Fibroblast of mammary gland (primary cell): ENCODE data around the gene RPS21.

Experiments
- DNase-seq: peaks from one replicate; pipeline ENCODE4 v3.0.0-alpha.2; 2010; ENCODE audit warnings: low read depth
- H3K4me3 ChIP-seq: 2 replicates; pipeline ENCODE4 v1.5.1; 2011; ENCODE audit warnings: low read depth, mild to moderate bottlenecking, low read length, moderate library complexity; ENCODE audit not compliant: control insufficient read depth
- TF ChIP-seq, protein P1 (sequence below): conservative IDR thresholded peaks from 2 replicates; pipeline ENCODE4 v1.5.1; 2011; ENCODE audit warnings: low read depth, low read length, inconsistent platforms; ENCODE audit not compliant: control insufficient read depth, insufficient read depth

The RPS21 gene

DNA sequence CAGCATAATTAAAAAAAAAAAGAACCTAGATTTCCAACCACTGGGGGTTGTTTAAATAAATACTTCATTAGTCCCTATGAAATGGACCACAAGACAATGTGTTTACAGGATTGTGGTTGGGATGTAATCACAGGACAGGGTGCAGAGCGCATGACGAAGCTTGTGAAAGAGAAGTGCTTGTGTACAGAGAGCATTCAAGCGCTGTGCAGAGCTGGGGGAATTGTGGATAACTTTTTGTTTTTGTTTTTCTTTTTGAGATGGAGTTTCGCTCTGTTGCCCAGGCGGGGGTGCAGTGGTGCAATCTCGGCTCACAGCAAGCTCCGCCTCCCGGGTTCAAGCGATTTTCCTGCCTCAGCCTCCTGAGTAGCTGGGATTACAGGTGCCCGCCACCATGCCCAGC is 42.1 kb upstream of the RPS21 start:
- DNase-seq: no peak
- no peak overlapping the region for H3K4me3 ChIP-seq
- TF ChIP-seq, protein P1, sequence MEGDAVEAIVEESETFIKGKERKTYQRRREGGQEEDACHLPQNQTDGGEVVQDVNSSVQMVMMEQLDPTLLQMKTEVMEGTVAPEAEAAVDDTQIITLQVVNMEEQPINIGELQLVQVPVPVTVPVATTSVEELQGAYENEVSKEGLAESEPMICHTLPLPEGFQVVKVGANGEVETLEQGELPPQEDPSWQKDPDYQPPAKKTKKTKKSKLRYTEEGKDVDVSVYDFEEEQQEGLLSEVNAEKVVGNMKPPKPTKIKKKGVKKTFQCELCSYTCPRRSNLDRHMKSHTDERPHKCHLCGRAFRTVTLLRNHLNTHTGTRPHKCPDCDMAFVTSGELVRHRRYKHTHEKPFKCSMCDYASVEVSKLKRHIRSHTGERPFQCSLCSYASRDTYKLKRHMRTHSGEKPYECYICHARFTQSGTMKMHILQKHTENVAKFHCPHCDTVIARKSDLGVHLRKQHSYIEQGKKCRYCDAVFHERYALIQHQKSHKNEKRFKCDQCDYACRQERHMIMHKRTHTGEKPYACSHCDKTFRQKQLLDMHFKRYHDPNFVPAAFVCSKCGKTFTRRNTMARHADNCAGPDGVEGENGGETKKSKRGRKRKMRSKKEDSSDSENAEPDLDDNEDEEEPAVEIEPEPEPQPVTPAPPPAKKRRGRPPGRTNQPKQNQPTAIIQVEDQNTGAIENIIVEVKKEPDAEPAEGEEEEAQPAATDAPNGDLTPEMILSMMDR: no peak

DNA sequence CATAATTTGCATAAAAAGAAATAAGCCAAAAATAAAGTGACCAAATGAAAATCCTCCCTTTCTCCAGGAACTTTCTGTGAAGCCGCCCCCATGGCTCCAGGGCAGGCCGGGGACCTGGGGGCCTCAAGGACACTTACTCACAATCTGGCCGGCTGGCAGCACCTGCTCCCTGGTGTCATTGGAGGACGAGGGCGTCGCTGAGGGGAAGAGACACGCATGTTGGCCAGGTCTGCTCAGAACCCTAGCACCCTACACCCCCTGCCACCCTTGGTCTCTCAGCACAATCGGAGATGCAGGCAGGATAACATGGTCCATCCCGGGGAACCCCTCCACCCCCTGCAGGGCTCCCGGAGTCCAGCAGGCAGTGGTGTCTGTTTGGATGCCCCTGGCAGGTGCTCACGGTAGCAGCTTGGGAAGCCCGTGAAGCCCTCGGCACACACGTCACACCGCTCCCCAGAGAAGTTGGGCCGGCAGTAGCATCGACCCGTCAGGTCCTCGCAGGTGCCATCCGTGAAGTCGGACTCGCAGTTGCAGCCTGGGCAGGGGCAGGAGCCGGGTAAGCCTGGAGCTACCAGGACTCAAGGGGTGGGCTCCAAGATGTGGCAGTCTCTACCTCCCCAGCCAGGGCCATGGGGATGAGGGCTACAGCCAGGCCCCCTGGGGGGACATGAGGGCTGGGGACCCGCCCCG is 41.1 kb upstream of the RPS21 start:
- DNase-seq: no peak
- TF ChIP-seq, protein P1: no peak
- H3K4me3 ChIP-seq: no peak overlapping the region

DNA sequence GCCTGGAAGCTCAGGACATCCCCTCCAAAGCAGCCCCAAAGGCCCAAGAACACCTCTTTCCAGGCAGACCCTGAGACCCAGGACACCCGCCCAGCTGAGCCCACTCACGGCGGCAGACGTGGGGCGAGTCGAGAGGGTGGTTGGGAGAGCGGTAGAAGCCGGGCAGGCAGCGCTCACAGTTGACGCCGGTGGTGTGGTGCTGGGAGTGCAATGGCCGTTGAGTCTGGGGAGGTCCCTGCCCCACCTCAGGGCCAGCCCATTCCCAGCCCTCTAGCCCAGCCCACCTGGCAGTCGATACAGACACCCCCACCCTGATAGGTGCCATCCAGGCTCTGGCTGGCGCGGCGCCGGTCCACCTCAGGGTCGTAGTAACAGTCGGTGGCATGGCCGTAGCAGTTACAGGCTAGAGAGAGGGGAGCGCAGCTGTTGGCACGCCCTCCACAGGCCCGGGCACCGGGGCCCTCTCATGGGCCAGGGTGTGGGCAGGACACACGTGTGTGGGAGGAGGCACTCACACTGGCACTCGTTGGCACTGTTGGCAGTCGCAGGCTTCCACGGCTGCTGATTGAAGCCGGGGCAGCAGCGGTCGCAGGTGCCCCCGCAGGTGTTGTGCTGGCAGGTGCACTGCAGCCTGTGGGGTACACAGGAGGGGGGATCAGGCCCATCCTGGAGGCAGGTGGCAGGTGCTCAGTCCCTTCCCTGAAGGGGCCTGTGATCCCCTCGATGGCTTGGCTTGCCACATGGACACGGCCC is 40.3 kb upstream of the RPS21 start:
- no peak overlapping the region for H3K4me3 ChIP-seq
- TF ChIP-seq, protein P1: no peak
- DNase-seq: no peak

DNA sequence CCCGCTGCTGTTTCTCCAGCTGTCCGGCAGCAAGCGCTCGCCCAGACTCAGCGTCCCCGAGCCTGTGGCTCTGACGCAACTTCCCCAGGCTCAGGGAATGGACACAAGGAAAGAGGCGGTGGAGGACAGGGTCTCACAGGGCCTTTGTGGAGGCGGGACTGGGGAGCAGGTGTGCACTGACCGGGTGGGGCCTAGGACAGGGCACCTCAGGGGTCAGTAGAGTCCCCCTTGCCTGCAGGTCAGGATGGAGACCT is 39.8 kb upstream of the RPS21 start:
- no peak overlapping the region for H3K4me3 ChIP-seq
- TF ChIP-seq, protein P1: no peak
- DNase-seq: no peak

DNA sequence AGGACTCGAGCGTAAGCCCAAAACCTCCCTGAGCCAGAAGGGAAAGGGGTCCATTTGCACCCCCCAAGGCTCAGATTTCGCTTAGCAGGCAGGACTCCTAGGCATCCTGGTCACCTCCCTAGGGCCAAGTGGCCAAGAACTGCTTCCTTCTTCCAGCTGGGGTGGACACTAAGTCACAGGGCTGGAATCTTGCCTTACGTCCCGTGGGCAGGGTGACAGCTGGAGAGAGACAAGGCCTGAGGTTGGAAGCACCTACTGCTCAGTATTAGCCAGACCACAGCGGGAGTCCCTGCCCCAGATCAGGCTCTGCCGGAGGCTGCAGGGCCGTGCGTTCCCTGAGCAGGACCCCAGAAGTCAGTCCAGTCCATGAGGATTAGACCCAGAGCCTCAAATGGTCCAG is 39.5 kb upstream of the RPS21 start:
- no peak overlapping the region for H3K4me3 ChIP-seq
- DNase-seq: no peak
- TF ChIP-seq, protein P1: no peak

DNA sequence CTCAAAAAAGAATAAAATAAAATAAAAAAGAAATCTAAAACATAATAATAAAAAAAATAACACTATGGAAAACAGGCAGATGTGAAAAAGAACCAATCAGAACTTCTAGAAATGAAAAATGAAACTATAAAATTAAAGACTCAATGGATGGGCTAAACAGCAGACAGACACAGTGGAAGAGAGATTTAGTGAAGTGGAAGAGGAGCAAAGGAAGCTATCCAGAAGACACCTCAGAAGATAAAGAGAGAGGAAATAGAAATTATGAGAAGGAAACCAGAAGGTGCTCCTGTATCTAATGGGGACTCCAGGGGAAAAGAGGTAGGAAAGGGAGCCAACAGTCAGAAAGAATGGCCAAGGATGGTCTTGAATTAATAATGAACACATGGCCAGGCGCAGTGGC is 38.3 kb upstream of the RPS21 start:
- H3K4me3 ChIP-seq: no peak overlapping the region
- DNase-seq: no peak
- TF ChIP-seq, protein P1: no peak
